SU-DHL-6 (cell line): ENCODE measurements around the gene AKR1C3.

ENCODE experiments used
- H2AFZ ChIP-seq: fragments of 200-600 bp; sonication (generic); 2 replicates; pipeline ENCODE4 v1.6.1; 2014; ENCODE audit warnings: low read depth, mild to moderate bottlenecking, moderate library complexity, mixed read lengths, antibody characterized with exemption, low read length; ENCODE audit not compliant: severe bottlenecking
- H3F3A ChIP-seq: fragments of 200-600 bp; shearing (Covaris generic); 2 replicates; pipeline ENCODE4 v1.6.0; 2016; ENCODE audit warnings: antibody characterized with exemption, mild to moderate bottlenecking; ENCODE audit not compliant: insufficient read depth
- H3K27ac ChIP-seq: fragments of 200-600 bp; sonication (generic); 2 replicates; pipeline ENCODE4 v1.5.1; 2016; ENCODE audit warnings: low read depth, mild to moderate bottlenecking, low read length, moderate library complexity, mixed read lengths
- H3K27me3 ChIP-seq: fragments of 200-600 bp; sonication (generic), shearing (Covaris generic); 2 replicates; pipeline ENCODE4 v1.6.0; 2014; ENCODE audit warnings: mild to moderate bottlenecking, low read length
- H3K36me3 ChIP-seq: fragments of 200-600 bp; sonication (generic); 2 replicates; pipeline ENCODE4 v1.6.1; 2014; ENCODE audit warnings: mild to moderate bottlenecking, low read length, mixed read lengths
- H3K4me2 ChIP-seq: fragments of 300-600, 200-600 bp; shearing (Covaris generic), sonication (generic); 2 replicates; pipeline ENCODE4 v1.6.0; 2014; ENCODE audit warnings: low read length, low read depth, mild to moderate bottlenecking; ENCODE audit not compliant: poor library complexity, severe bottlenecking
- H3K4me3 ChIP-seq: fragments of 200-600 bp; sonication (generic); 2 replicates; pipeline ENCODE4 v1.5.1; 2014; ENCODE audit warnings: antibody characterized with exemption, low read length, mild to moderate bottlenecking, mixed read lengths; ENCODE audit not compliant: insufficient read depth, poor library complexity, severe bottlenecking
- H3K79me2 ChIP-seq: fragments of 200-600 bp; sonication (generic); 2 replicates; pipeline ENCODE4 v1.6.1; 2014; ENCODE audit warnings: mild to moderate bottlenecking, low read length, moderate library complexity; ENCODE audit not compliant: insufficient read depth
- H3K9ac ChIP-seq: fragments of 200-600 bp; sonication (generic); 2 replicates; pipeline ENCODE4 v1.7.0; 2014; ENCODE audit warnings: mild to moderate bottlenecking, low read length
- H3K9me2 ChIP-seq: fragments of 200-600 bp; sonication (generic); replicated peaks from 2 replicates; pipeline ENCODE4 v1.6.1; 2014; ENCODE audit warnings: low read length; ENCODE audit not compliant: insufficient read depth
- H3K9me3 ChIP-seq: fragments of 200-600 bp; sonication (generic); 2 replicates; pipeline ENCODE4 v1.6.1; 2014; ENCODE audit warnings: low read length, mixed read lengths; ENCODE audit not compliant: insufficient read depth
- H4K20me1 ChIP-seq: fragments of 200-600 bp; sonication (generic); 2 replicates; pipeline ENCODE4 v1.6.1; 2014; ENCODE audit warnings: low read depth, mild to moderate bottlenecking, antibody characterized with exemption, low read length, moderate library complexity, mixed read lengths
- CTCF ChIP-seq: fragments of 200-600 bp; sonication (generic); IDR thresholded peaks from one replicate; pipeline ENCODE4 v1.5.1; 2017; ENCODE audit warnings: antibody characterized with exemption, mild to moderate bottlenecking, low read length, moderate library complexity; ENCODE audit not compliant: insufficient read depth, poor library complexity, severe bottlenecking
- EZH2phosphoT487 ChIP-seq: fragments of 200-600 bp; sonication (generic), shearing (Covaris generic); conservative IDR thresholded peaks from 2 replicates; pipeline ENCODE4 v1.6.1; 2018; ENCODE audit warnings: mild to moderate bottlenecking, antibody characterized with exemption, low read length, moderate library complexity, mixed read lengths

The AKR1C3 gene

GRCh38 chr10:5064656-5065055 lies 29.6 kb upstream of the AKR1C3 start:
- no peak overlapping the region for H3K4me2 ChIP-seq
- H3K36me3 ChIP-seq = no peaks in the 10 kb centered on the region
- no peaks in the 10 kb centered on the region for H3K79me2 ChIP-seq
- TF ChIP-seq CTCF = no peak
- TF ChIP-seq EZH2phosphoT487 = no peak
- H3K9me3 ChIP-seq = no peaks in the 10 kb centered on the region
- H3K27me3 ChIP-seq = no peaks in the 10 kb centered on the region
- H3K4me3 ChIP-seq = no peak overlapping the region
- H3K27ac ChIP-seq = no peak overlapping the region
- no peaks in the 10 kb centered on the region for H3F3A ChIP-seq
- no peaks in the 10 kb centered on the region for H3K9me2 ChIP-seq
- H3K9ac ChIP-seq = no peak overlapping the region
- no peaks in the 10 kb centered on the region for H4K20me1 ChIP-seq
- no peak overlapping the region for H2AFZ ChIP-seq

- Histone ChIP-seq H3K79me2 (no peaks in the 10 kb centered on the region), H3K36me3 (no peaks in the 10 kb centered on the region), H3K9me2 (no peaks in the 10 kb centered on the region), H3F3A (no peaks in the 10 kb centered on the region), H2AFZ (no peak overlapping the region), H3K27ac (no peak overlapping the region), H3K4me2 (no peak overlapping the region), H3K9me3 (no peaks in the 10 kb centered on the region), H3K9ac (no peak overlapping the region), H3K27me3 (no peaks in the 10 kb centered on the region), H4K20me1 (no peaks in the 10 kb centered on the region), H3K4me3 (no peak overlapping the region)
- TF ChIP-seq CTCF (no peak), EZH2phosphoT487 (no peak)
Observed at GRCh38 chr10:5068274-5068984, 25.8 kb upstream of the AKR1C3 start.

- no peak overlapping the region for H3K9ac ChIP-seq
- TF ChIP-seq EZH2phosphoT487 = no peak
- no peak for TF ChIP-seq CTCF
- H3K9me3 ChIP-seq = no peaks in the 10 kb centered on the region
- no peak overlapping the region for H3K27ac ChIP-seq
- H3K4me2 ChIP-seq = no peak overlapping the region
- no peaks in the 10 kb centered on the region for H3F3A ChIP-seq
- no peak overlapping the region for H2AFZ ChIP-seq
- H4K20me1 ChIP-seq = no peaks in the 10 kb centered on the region
- H3K9me2 ChIP-seq = no peaks in the 10 kb centered on the region
- H3K36me3 ChIP-seq = no peaks in the 10 kb centered on the region
- no peaks in the 10 kb centered on the region for H3K79me2 ChIP-seq
- H3K4me3 ChIP-seq = no peak overlapping the region
- no peaks in the 10 kb centered on the region for H3K27me3 ChIP-seq
Observed at GRCh38 chr10:5070648-5071410, 23.4 kb upstream of the AKR1C3 start.
